IPS-15b (cell line): ENCODE measurements around the gene DOK7.
"Not testable (repeated sequence)": the region's sequence is repeated elsewhere in the genome, so short reads cannot be mapped to it uniquely, and the experiment has no call there.

Experiments
- H3K27me3 ChIP-seq: one replicate; pipeline ENCODE4 v1.6.1; 2013; ENCODE audit warnings: low read length; ENCODE audit not compliant: control insufficient read depth, insufficient read depth
- H3K36me3 ChIP-seq: one replicate; pipeline ENCODE4 v1.6.1; 2013; ENCODE audit warnings: low read length; ENCODE audit not compliant: control insufficient read depth, insufficient read depth
- H3K4me1 ChIP-seq: one replicate; pipeline ENCODE4 v1.6.1; 2013; ENCODE audit warnings: mild to moderate bottlenecking, low read length; ENCODE audit not compliant: control insufficient read depth, insufficient read depth
- H3K4me3 ChIP-seq: one replicate; pipeline ENCODE4 v1.5.1; 2013; ENCODE audit warnings: low read depth, low read length
- H3K9ac ChIP-seq: one replicate; pipeline ENCODE4 v1.6.1; 2013; ENCODE audit warnings: low read depth, mild to moderate bottlenecking, low read length
- H3K9me3 ChIP-seq: one replicate; pipeline ENCODE4 v1.6.1; 2013; ENCODE audit warnings: mild to moderate bottlenecking, low read length; ENCODE audit not compliant: control insufficient read depth, insufficient read depth

Gene DOK7

DNA sequence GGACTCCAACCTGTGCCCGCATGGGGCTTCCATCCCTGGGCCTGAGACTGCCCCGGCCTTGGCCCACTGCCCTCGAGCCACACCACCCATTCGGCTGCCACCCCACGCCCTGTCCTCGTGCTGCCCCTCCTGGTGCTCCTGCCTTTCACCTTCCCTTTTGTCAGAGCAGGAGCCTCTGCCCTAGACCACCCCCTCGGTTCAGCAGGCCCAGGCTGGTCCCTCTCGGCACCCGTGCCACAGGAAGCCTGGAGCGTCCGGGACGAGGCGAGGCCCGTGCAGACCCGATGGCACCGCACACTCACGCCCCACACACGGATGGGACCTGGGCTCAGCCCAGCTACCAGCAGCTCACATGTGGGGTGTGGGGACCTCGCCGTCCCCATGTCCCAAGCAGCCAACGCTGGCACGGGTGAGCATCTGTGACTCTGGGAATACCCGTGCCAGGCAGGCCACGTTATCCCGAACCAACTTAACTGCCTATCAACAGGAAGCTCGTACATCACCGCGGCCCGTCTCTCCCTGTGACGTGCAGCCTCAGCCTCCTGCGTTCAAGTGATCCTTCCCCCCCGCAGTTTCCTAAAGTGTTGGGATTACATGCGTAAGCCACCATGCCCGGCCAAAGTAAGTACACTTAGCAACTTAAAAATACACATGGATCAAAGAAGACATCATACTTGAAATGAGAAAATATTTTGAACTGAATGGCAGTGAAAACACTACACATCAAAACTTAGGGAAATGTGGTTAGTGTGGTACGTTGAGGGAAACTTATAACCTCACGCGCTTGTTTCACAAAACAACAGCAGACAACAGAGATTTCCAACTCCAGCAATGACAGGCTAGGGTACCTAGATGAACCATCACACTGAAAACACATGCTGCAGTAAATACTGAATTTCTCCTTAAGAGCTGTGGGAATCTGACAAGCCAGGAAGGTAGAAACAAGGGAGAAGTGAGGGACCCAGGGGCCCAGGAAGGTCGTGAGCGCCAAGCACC is 40.1 kb downstream of the DOK7 start:
- no peaks in the 10 kb centered on the region for H3K27me3 ChIP-seq
- H3K4me1 ChIP-seq, result no peaks in the 10 kb centered on the region
- H3K9ac ChIP-seq, result no peak overlapping the region
- no peaks in the 10 kb centered on the region for H3K9me3 ChIP-seq
- no peak overlapping the region for H3K4me3 ChIP-seq
- H3K36me3 ChIP-seq, result peaks cover 21% of the 10 kb centered on the region

DNA sequence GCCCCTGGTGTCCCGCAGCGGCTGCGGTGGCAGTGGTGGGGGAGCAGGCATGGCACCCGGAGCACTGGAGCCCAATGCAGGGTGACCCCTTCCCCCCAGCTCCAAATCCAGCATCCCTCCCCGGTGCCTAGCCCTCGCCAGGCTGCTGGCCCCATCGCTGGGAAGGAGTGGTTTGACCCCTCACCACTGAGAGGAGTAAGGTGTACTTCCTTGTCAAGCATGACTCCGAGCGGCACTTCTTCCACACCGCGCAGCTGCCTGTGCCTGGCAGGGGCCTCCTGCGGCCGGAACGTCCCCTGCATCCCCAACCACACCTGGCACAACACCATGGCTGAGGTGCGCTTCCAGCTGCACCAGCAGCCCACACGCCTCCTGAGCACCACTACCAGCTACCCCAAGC is 42.1 kb downstream of the DOK7 start:
- Histone ChIP-seq H3K9me3 (no peaks in the 10 kb centered on the region), H3K27me3 (no peaks in the 10 kb centered on the region), H3K4me3 (no peak overlapping the region), H3K9ac (no peak overlapping the region), H3K36me3 (peaks cover 33% of the 10 kb centered on the region), H3K4me1 (no peaks in the 10 kb centered on the region)

DNA sequence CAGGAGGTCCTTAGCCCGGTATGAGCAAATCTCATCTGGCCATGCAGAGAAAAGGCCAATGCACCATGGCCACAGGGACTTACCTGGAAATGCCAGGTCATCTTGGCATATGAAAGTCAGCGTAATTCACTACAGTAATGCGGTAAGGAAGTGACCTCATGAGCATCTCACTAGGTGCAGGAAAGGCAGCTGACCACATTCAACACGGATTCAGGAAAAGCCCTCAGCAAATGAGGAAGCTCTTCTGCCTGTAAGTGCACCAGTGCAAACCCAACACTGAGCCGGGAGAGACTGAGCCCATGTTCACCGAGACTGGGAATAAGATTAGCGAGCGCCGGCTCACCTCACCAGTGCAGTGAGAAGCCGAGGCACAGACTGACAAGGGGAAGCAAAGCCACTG is 45.4 kb downstream of the DOK7 start:
- no peaks in the 10 kb centered on the region for H3K27me3 ChIP-seq
- peaks cover 44% of the 10 kb centered on the region for H3K36me3 ChIP-seq
- H3K9ac ChIP-seq, result no peak overlapping the region

GRCh38 chr4:3510481-3510880 is 47.4 kb downstream of the DOK7 start:
- H3K4me1 ChIP-seq, result no peaks in the 10 kb centered on the region
- no peak overlapping the region for H3K4me3 ChIP-seq
- no peaks in the 10 kb centered on the region for H3K27me3 ChIP-seq
- peaks cover 50% of the 10 kb centered on the region for H3K36me3 ChIP-seq
- H3K9ac ChIP-seq, result no peak overlapping the region
- no peaks in the 10 kb centered on the region for H3K9me3 ChIP-seq

More for the DNA sequence above, 45.4 kb downstream of the DOK7 start:
- no peak overlapping the region for H3K4me3 ChIP-seq
- H3K9me3 ChIP-seq, result no peaks in the 10 kb centered on the region
- H3K4me1 ChIP-seq, result no peaks in the 10 kb centered on the region

GRCh38 chr4:3511187-3511586 is 48.1 kb downstream of the DOK7 start:
- no peaks in the 10 kb centered on the region for H3K4me1 ChIP-seq
- no peaks in the 10 kb centered on the region for H3K9me3 ChIP-seq
- H3K27me3 ChIP-seq, result no peaks in the 10 kb centered on the region
- peaks cover 51% of the 10 kb centered on the region for H3K36me3 ChIP-seq
- H3K9ac ChIP-seq, result no peak overlapping the region
- H3K4me3 ChIP-seq, result no peak overlapping the region

- H3K4me1 ChIP-seq, H3K9me3 ChIP-seq, H3K27me3 ChIP-seq, H3K9ac ChIP-seq, H3K4me3 ChIP-seq: not testable (repeated sequence)
- H3K36me3 ChIP-seq, result peaks cover 55% of the 10 kb centered on the region
Observed at GRCh38 chr4:3511601-3512000, 48.5 kb downstream of the DOK7 start.

GRCh38 chr4:3512279-3512678 is 49.2 kb downstream of the DOK7 start:
- Histone ChIP-seq H3K9me3 (no peaks in the 10 kb centered on the region), H3K9ac (no peak overlapping the region), H3K4me3 (no peak overlapping the region), H3K36me3 (peaks cover 62% of the 10 kb centered on the region), H3K4me1 (no peaks in the 10 kb centered on the region), H3K27me3 (no peaks in the 10 kb centered on the region)

- no peaks in the 10 kb centered on the region for H3K9me3 ChIP-seq
- peaks cover 66% of the 10 kb centered on the region for H3K36me3 ChIP-seq
- H3K4me1 ChIP-seq, result no peaks in the 10 kb centered on the region
- no peak overlapping the region for H3K4me3 ChIP-seq
- H3K9ac ChIP-seq, result no peak overlapping the region
- H3K27me3 ChIP-seq, result no peaks in the 10 kb centered on the region
Observed at GRCh38 chr4:3512719-3513118, 49.6 kb downstream of the DOK7 start.

DNA sequence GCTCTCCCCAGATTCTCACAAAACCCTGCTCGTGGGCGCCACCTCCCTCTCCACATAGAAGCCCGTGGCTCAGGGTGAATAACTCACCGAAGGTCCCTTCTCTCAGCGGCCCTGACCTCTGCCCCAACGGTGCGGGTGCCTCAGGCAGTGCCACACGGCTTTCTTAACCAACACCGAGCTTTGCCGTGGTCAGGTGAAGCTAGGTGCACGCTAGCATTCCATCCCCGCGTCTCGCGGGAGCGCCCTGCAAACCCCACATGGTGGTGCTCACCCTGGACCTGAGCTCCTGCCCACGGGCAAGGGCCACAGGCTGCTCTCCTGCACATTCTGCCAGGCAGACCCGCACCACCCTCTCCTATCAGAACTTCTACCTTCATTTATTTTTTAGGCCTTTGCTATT is 50.7 kb downstream of the DOK7 start:
- H3K9me3 ChIP-seq, result no peaks in the 10 kb centered on the region
- no peak overlapping the region for H3K4me3 ChIP-seq
- H3K4me1 ChIP-seq, result no peaks in the 10 kb centered on the region
- peaks cover 68% of the 10 kb centered on the region for H3K36me3 ChIP-seq
- H3K9ac ChIP-seq, result no peak overlapping the region
- no peaks in the 10 kb centered on the region for H3K27me3 ChIP-seq

- no peaks in the 10 kb centered on the region for H3K27me3 ChIP-seq
- no peaks in the 10 kb centered on the region for H3K9me3 ChIP-seq
- H3K4me3 ChIP-seq, result no peak overlapping the region
- no peaks in the 10 kb centered on the region for H3K4me1 ChIP-seq
- peaks cover 68% of the 10 kb centered on the region for H3K36me3 ChIP-seq
- H3K9ac ChIP-seq, result no peak overlapping the region
Observed at GRCh38 chr4:3514221-3514780, 51.2 kb downstream of the DOK7 start.

- Histone ChIP-seq H3K9ac (no peak overlapping the region), H3K36me3 (peaks cover 71% of the 10 kb centered on the region), H3K9me3 (no peaks in the 10 kb centered on the region), H3K4me3 (no peak overlapping the region), H3K4me1 (no peaks in the 10 kb centered on the region), H3K27me3 (no peaks in the 10 kb centered on the region)
Observed at GRCh38 chr4:3514806-3515501, 51.8 kb downstream of the DOK7 start.
